ENCODE results near the gene BEST2. TPM values are rescaled to one million over a fixed set of nuclear protein-coding genes. Genes with fewer than 3 reads are reported as not detected.
"Not testable (repeated sequence)": the region's sequence is repeated elsewhere in the genome, so short reads cannot be mapped to it uniquely, and the experiment has no call there.

The BEST2 gene
- polyA plus RNA-seq, 1 experiment: not detected

- no peak overlapping the region for H3K4me3 ChIP-seq (ENCODE audit: low read depth, low read length)
- TF ChIP-seq CTCF (IDR thresholded peaks at IDR 0.05; ENCODE audit: low read depth, low read length): no peak
- CTCF ChIA-PET: interaction anchor here (0.6 to 12.2 kb wide), 6 partner anchors 19 to 806 kb away, joined by 6 to 410 read pairs (median 32); partner anchors contain the start of gene HOOK2
- POLR2A ChIA-PET: interaction anchor here (0.6 to 4.1 kb wide), 6 partner anchors 11 to 72 kb away, joined by 3 to 25 read pairs (median 9); partner anchors contain the start of genes RNASEH2A and TNPO2
- DNase-seq (ENCODE audit: low read depth, low spot score): no peak
- H3K27me3 ChIP-seq (ENCODE audit: control insufficient read depth, insufficient read depth, low read length): no peaks in the 10 kb centered on the region
- no peak overlapping the region for H3K27ac ChIP-seq (ENCODE audit: low read depth, low read length)
- H3K9me3 ChIP-seq (ENCODE audit: control insufficient read depth, insufficient read depth, low read length): peaks cover 10% of the 10 kb centered on the region; the same call in 1 of the 2 replicates
Measured at GRCh38 chr19:12794971-12795381, 43.4 kb downstream of the BEST2 start.

- H3K9me3 ChIP-seq (ENCODE audit: control insufficient read depth, insufficient read depth, low read length): peaks cover 10% of the 10 kb centered on the region; the same call in 1 of the 2 replicates
- H3K27ac ChIP-seq (ENCODE audit: low read depth, low read length): peak overlapping the region; percentile 39
- H3K4me3 ChIP-seq (ENCODE audit: low read depth, low read length): no peak overlapping the region
- peak; percentile 96 for TF ChIP-seq CTCF (IDR thresholded peaks at IDR 0.05; ENCODE audit: low read depth, low read length)
- no peaks in the 10 kb centered on the region for H3K27me3 ChIP-seq (ENCODE audit: control insufficient read depth, insufficient read depth, low read length)
- DNase-seq (ENCODE audit: low read depth, low spot score): no peak
- CTCF ChIA-PET: interaction anchor here (0.6 to 12.2 kb wide), 23 partner anchors 8 to 232 kb away, joined by 3 to 410 read pairs (median 3); partner anchors contain the start of genes HOOK2 and RNASEH2A
- POLR2A ChIA-PET: interaction anchor here (1.4 to 2.4 kb wide), 4 partner anchors 10 to 36 kb away, joined by 4 to 16 read pairs (median 9); partner anchors contain the start of gene RNASEH2A
Measured at GRCh38 chr19:12796146-12797071, 44.8 kb downstream of the BEST2 start.

- no peaks in the 10 kb centered on the region for H3K27me3 ChIP-seq (ENCODE audit: control insufficient read depth, insufficient read depth, low read length)
- TF ChIP-seq CTCF (IDR thresholded peaks at IDR 0.05; ENCODE audit: low read depth, low read length): no peak
- CTCF ChIA-PET: interaction anchor here (0.6 to 12.2 kb wide), 11 partner anchors 9 to 1244 kb away, joined by 3 to 410 read pairs (median 11); partner anchors contain the start of genes HOOK2 and RNASEH2A
- no peak for DNase-seq (ENCODE audit: low read depth, low spot score)
- H3K9me3 ChIP-seq (ENCODE audit: control insufficient read depth, insufficient read depth, low read length): peaks cover 7% of the 10 kb centered on the region; the same call in 1 of the 2 replicates
- no peak overlapping the region for H3K27ac ChIP-seq (ENCODE audit: low read depth, low read length)
- no peak overlapping the region for H3K4me3 ChIP-seq (ENCODE audit: low read depth, low read length)
- POLR2A ChIA-PET: interaction anchor here (2.4 kb wide), 1 partner anchor 19 kb away, joined by 16 read pairs; no protein-coding TSS in a partner anchor
Measured at GRCh38 chr19:12797141-12797587, 45.6 kb downstream of the BEST2 start.

GRCh38 chr19:12797607-12798006, 46.0 kb downstream of the BEST2 start:
- DNase-seq (ENCODE audit: low read depth, low spot score); H3K27me3 ChIP-seq (ENCODE audit: control insufficient read depth, insufficient read depth, low read length); H3K9me3 ChIP-seq (ENCODE audit: control insufficient read depth, insufficient read depth, low read length); POLR2A ChIA-PET; H3K4me3 ChIP-seq (ENCODE audit: low read depth, low read length); H3K27ac ChIP-seq (ENCODE audit: low read depth, low read length): not testable (repeated sequence)
- CTCF ChIA-PET: interaction anchor here (0.6 to 12.2 kb wide), 10 partner anchors 8 to 1243 kb away, joined by 3 to 410 read pairs (median 12); partner anchors contain the start of genes GCDH, HOOK2 and RNASEH2A

- no peaks in the 10 kb centered on the region for H3K27me3 ChIP-seq (ENCODE audit: control insufficient read depth, insufficient read depth, low read length)
- no peaks in the 10 kb centered on the region; the same call in 1 of the 2 replicates for H3K9me3 ChIP-seq (ENCODE audit: control insufficient read depth, insufficient read depth, low read length)
- CTCF ChIA-PET: interaction anchor here (0.5 to 12.2 kb wide), 3 partner anchors 36 to 103 kb away, joined by 5 to 410 read pairs (median 47); partner anchors contain the start of gene FBXW9
- POLR2A ChIA-PET: no interaction called here
- no peak overlapping the region for H3K27ac ChIP-seq (ENCODE audit: low read depth, low read length)
- no peak overlapping the region; the same call in 1 of the 2 replicates for H3K4me3 ChIP-seq (ENCODE audit: low read depth, low read length)
- DNase-seq (ENCODE audit: low read depth, low spot score): no peak
- no peak for TF ChIP-seq CTCF (IDR thresholded peaks at IDR 0.05; ENCODE audit: low read depth, low read length)
Measured at GRCh38 chr19:12799742-12800465, 48.3 kb downstream of the BEST2 start.

All from AG04450 (cell line).